IMR-90 (cell line): Measurements from ENCODE around the gene DOCK10. TPM values are rescaled to one million over a fixed set of nuclear protein-coding genes. Genes with fewer than 3 reads are reported as not detected.
A peak's percentile ranks its signal among the peaks of the same experiment; 100 is the strongest.

Source experiments
- ATAC-seq: fragments of 200-7000 bp; cut with Tn5 transposase; 2 replicates; pipeline ENCODE4 v1.9.1; 2020; ENCODE audit warnings: low read depth, mild to moderate bottlenecking, moderate library complexity
- BruUV-seq: library from RNA; stranded (reverse); fragments of 400-500 nt; replicated peaks from 2 replicates; lab custom pipeline; 2021; lab: Mats Ljungman, UMichigan
- CTCF ChIA-PET: fragments of 300-600 bp; formaldehyde crosslinking; extraction: SDS; loops from one replicate; lab custom pipeline; 2021; ENCODE audit warnings: antibody characterized with exemption; lab: Yijun Ruan, JAX
- POLR2A ChIA-PET: fragments of 300-600 bp; sonication (Branson Sonifier 250); formaldehyde crosslinking; loops from one replicate; lab custom pipeline; 2022; ENCODE audit warnings: antibody characterized with exemption; ENCODE audit not compliant: unreplicated experiment; lab: Charles Lee
- DNase-seq: peaks from one replicate; pipeline ENCODE4 v3.0.0; 2013
- H2AFZ ChIP-seq: replicated peaks from 2 replicates; pipeline ENCODE3; 2013; ENCODE audit warnings: low read length, mild to moderate bottlenecking; ENCODE audit not compliant: poor library complexity
- H2AK5ac ChIP-seq: 2 replicates; pipeline ENCODE4 v1.6.1; 2013; ENCODE audit warnings: low read depth, low read length, inconsistent platforms
- H2AK9ac ChIP-seq: replicated peaks from 2 replicates; pipeline ENCODE3; 2013; ENCODE audit warnings: mild to moderate bottlenecking, low read depth, low read length, moderate library complexity; ENCODE audit not compliant: poor library complexity
- H2BK120ac ChIP-seq: 2 replicates; pipeline ENCODE4 v1.6.1; 2013; ENCODE audit warnings: low read depth, low read length, inconsistent platforms
- H2BK15ac ChIP-seq: 3 replicates; pipeline ENCODE4 v1.6.1; 2013; ENCODE audit warnings: low read depth, low read length, inconsistent platforms
- H2BK20ac ChIP-seq: 2 replicates; pipeline ENCODE4 v1.6.1; 2013; ENCODE audit warnings: low read depth, mild to moderate bottlenecking, inconsistent platforms, low read length, moderate library complexity
- H2BK5ac ChIP-seq: 2 replicates; pipeline ENCODE4 v1.6.1; 2013; ENCODE audit warnings: mild to moderate bottlenecking, low read depth, low read length, inconsistent platforms; ENCODE audit not compliant: poor library complexity, severe bottlenecking
- H3K14ac ChIP-seq: replicated peaks from 2 replicates; pipeline ENCODE4 v1.6.1; 2013; ENCODE audit warnings: low read depth, low read length, inconsistent platforms
- H3K18ac ChIP-seq: 2 replicates; pipeline ENCODE4 v1.6.1; 2013; ENCODE audit warnings: low read depth, low read length, control low read depth
- H3K23ac ChIP-seq: 2 replicates; pipeline ENCODE4 v1.6.1; 2013; ENCODE audit warnings: low read depth, low read length, inconsistent platforms
- H3K27ac ChIP-seq: 2 replicates; pipeline ENCODE4 v1.5.1; 2013; ENCODE audit warnings: mild to moderate bottlenecking, control low read depth, low read length; ENCODE audit not compliant: insufficient read depth
- H3K27me3 ChIP-seq: 2 replicates; pipeline ENCODE4 v1.6.1; 2013; ENCODE audit warnings: low read length; ENCODE audit not compliant: control insufficient read depth, insufficient read depth
- H3K36me3 ChIP-seq: 2 replicates; pipeline ENCODE4 v1.6.1; 2013; ENCODE audit warnings: low read length, mixed read lengths; ENCODE audit not compliant: control insufficient read depth, insufficient read depth
- H3K4ac ChIP-seq: 2 replicates; pipeline ENCODE4 v1.6.1; 2013; ENCODE audit warnings: low read depth, low read length, inconsistent platforms
- H3K4me1 ChIP-seq: 2 replicates; pipeline ENCODE4 v1.6.1; 2013; ENCODE audit warnings: low read length, mixed read lengths; ENCODE audit not compliant: control insufficient read depth, insufficient read depth
- H3K4me2 ChIP-seq: 2 replicates; pipeline ENCODE4 v1.6.1; 2013; ENCODE audit warnings: low read depth, mild to moderate bottlenecking, control low read depth, low read length, moderate library complexity
- H3K4me3 ChIP-seq: 2 replicates; pipeline ENCODE4 v1.5.1; 2013; ENCODE audit warnings: low read depth, mild to moderate bottlenecking, control low read depth, low read length, moderate library complexity; ENCODE audit not compliant: insufficient read depth
- H3K56ac ChIP-seq: 2 replicates; pipeline ENCODE4 v1.6.1; 2013; ENCODE audit warnings: low read length, inconsistent platforms; ENCODE audit not compliant: insufficient read depth; ENCODE audit errors: extremely low read depth
- H3K79me1 ChIP-seq, 2 experiments: 2 replicates each; pipeline ENCODE4 v1.6.1; 2013; ENCODE audit warnings: low read length in 2 of 2, inconsistent platforms in 1 of 2, low read depth in 1 of 2
- H3K9ac ChIP-seq: 2 replicates; pipeline ENCODE4 v1.6.1; 2013; ENCODE audit warnings: low read depth, low read length, control low read depth
- H3K9me1 ChIP-seq: 2 replicates; pipeline ENCODE4 v1.6.1; 2013; ENCODE audit warnings: low read length, inconsistent platforms; ENCODE audit not compliant: insufficient read depth
- H3K9me3 ChIP-seq: 2 replicates; pipeline ENCODE4 v1.6.1; 2013; ENCODE audit warnings: low read length; ENCODE audit not compliant: control insufficient read depth, insufficient read depth
- H4K20me1 ChIP-seq: 2 replicates; pipeline ENCODE4 v1.6.1; 2013; ENCODE audit warnings: low read length, inconsistent platforms; ENCODE audit not compliant: insufficient read depth
- H4K5ac ChIP-seq: 2 replicates; pipeline ENCODE4 v1.6.1; 2013; ENCODE audit warnings: mild to moderate bottlenecking, low read depth, low read length, control low read depth
- H4K8ac ChIP-seq, 2 experiments: 2 replicates each; pipeline ENCODE4 v1.6.1; 2013; ENCODE audit warnings: low read depth in 2 of 2, low read length in 2 of 2, control low read depth in 1 of 2, inconsistent platforms in 1 of 2
- H4K91ac ChIP-seq: 2 replicates; pipeline ENCODE4 v1.6.1; 2013; ENCODE audit warnings: low read depth, low read length, inconsistent platforms; ENCODE audit not compliant: insufficient read depth
- CEBPB ChIP-seq: IDR thresholded peaks from 2 replicates; pipeline ENCODE4 v1.6.1; 2012; ENCODE audit warnings: low read depth, low read length, improper control_type of control experiment
- CTCF ChIP-seq: conservative IDR thresholded peaks from 2 replicates; pipeline ENCODE4 v1.5.1; 2012; ENCODE audit warnings: mild to moderate bottlenecking, low read depth, low read length, improper control_type of control experiment
- ELK1 ChIP-seq: fragments of 150-350 bp; IDR thresholded peaks from 2 replicates; pipeline ENCODE4 v1.6.1; 2016; ENCODE audit warnings: low read depth, mild to moderate bottlenecking, low read length, moderate library complexity, borderline replicate concordance
- FOS ChIP-seq: fragments of 150-350 bp; IDR thresholded peaks from 2 replicates; pipeline ENCODE4 v1.6.1; 2016; ENCODE audit warnings: low read depth, low read length
- MAFK ChIP-seq: IDR thresholded peaks from 2 replicates; pipeline ENCODE4 v1.6.1; 2012; ENCODE audit warnings: low read depth, low read length, improper control_type of control experiment
- MXI1 ChIP-seq: IDR thresholded peaks from 2 replicates; pipeline ENCODE4 v1.6.1; 2012; ENCODE audit warnings: low read depth, mild to moderate bottlenecking, low read length, moderate library complexity, borderline replicate concordance
- NFE2L2 ChIP-seq: fragments of 150-350 bp; IDR thresholded peaks from 2 replicates; pipeline ENCODE4 v1.6.1; 2016; ENCODE audit warnings: low read depth, mild to moderate bottlenecking, low read length
- POLR2A ChIP-seq: IDR thresholded peaks from 2 replicates; pipeline ENCODE4 v1.6.1; 2012; ENCODE audit warnings: mild to moderate bottlenecking, low read depth, low read length
- RAD21 ChIP-seq: IDR thresholded peaks from 2 replicates; pipeline ENCODE4 v1.6.1; 2012; ENCODE audit warnings: low read length, improper control_type of control experiment
- RCOR1 ChIP-seq: IDR thresholded peaks from 2 replicates; pipeline ENCODE4 v1.6.1; 2012; ENCODE audit warnings: mild to moderate bottlenecking, low read length, improper control_type of control experiment; ENCODE audit not compliant: insufficient replicate concordance
- SMC3 ChIP-seq: fragments of 150-350 bp; IDR thresholded peaks from 2 replicates; pipeline ENCODE4 v1.6.1; 2016; ENCODE audit warnings: low read depth, mild to moderate bottlenecking, antibody characterized with exemption, low read length, moderate library complexity
- USF2 ChIP-seq: fragments of 150-350 bp; IDR thresholded peaks from 2 replicates; pipeline ENCODE4 v1.6.1; 2017; ENCODE audit warnings: mild to moderate bottlenecking, antibody characterized with exemption, low read length, low read depth
- WGBS, 2 experiments: methylation state at CpG; one replicate each; pipeline versions ENCODE4 v1.1.5 to v1.1.7; 2013; ENCODE audit warnings: missing lambda C conversion rate in 2 of 2; ENCODE audit not compliant: insufficient read length in 1 of 2; ENCODE audit errors: extremely low coverage in 2 of 2; 5-methylcytosine and 5-hydroxymethylcytosine counted together
- dilution Hi-C: fragments of 300-500 bp; cut with HindIII; formaldehyde crosslinking; loops from one replicate; pipeline ENCODE4 v1.14.3; 2018; ENCODE audit warnings: low sequenced_read_pairs; ENCODE audit not compliant: unreplicated experiment
- in situ Hi-C: fragments of 300-500 bp; cut with MboI; formaldehyde crosslinking; loops from 3 replicates; pipeline ENCODE4 v1.14.3; 2019; ENCODE audit warnings: low sequenced_read_pairs, inconsistent platforms, mixed read lengths
- intact Hi-C: fragments of 100-400 bp; cut with micrococcal nuclease; formaldehyde crosslinking; loops from 2 replicates; pipeline ENCODE4 v1.10.0; 2022
- polyA plus RNA-seq, 3 experiments: library from polyadenylated mRNA; depleted of rRNA; stranded (reverse); fragments of >200 nt; gene quantifications; 2 replicates each; pipeline ENCODE4 v1.2.3, GENCODE V29; 2012; ENCODE audit warnings: low replicate concordance in 1 of 3
- total RNA-seq: library from RNA; depleted of rRNA; stranded (reverse); fragments of >200 nt; gene quantifications from 2 replicates; pipeline ENCODE4 v1.2.3, GENCODE V29; 2012

DOCK10 gene
- total and polyA plus RNA-seq, 2 of the 4 experiments (the other 2 are of a cell fraction) = 58.6 to 75.3 TPM

GRCh38 chr2:224984637-224985036 is 57.6 kb downstream of the DOCK10 start:
- peak overlapping the region; percentile 93; the same call in 1 of the 2 replicates for H2BK120ac ChIP-seq
- H4K20me1 ChIP-seq = no peaks in the 10 kb centered on the region
- peak overlapping the region; percentile 94; the same call in 1 of the 2 replicates for H3K14ac ChIP-seq
- intact Hi-C loops (no loop called here), dilution Hi-C loops (no loop called here), in situ Hi-C loops (no loop called here)
- H3K23ac ChIP-seq = no peak overlapping the region
- no peaks in the 10 kb centered on the region for H3K36me3 ChIP-seq
- peak overlapping the region; percentile 78; the same call in 1 of the 2 replicates for H3K4ac ChIP-seq
- H4K91ac ChIP-seq = no peak overlapping the region
- no peak overlapping the region for H2AFZ ChIP-seq
- peak overlapping the region; percentile 87; the same call in 1 of the 2 replicates for H3K18ac ChIP-seq
- H4K5ac ChIP-seq = 0 out of 2 replicates have a peak overlapping the region, but pooled peaks have one; percentile 23
- ATAC-seq (no peak), DNase-seq (no peak)
- no peaks in the 10 kb centered on the region for H3K9me3 ChIP-seq
- peak overlapping the region; percentile 94; the same call in 1 of the 2 replicates for H3K4me2 ChIP-seq
- H3K27ac ChIP-seq = no peak overlapping the region
- no peak overlapping the region for H2AK9ac ChIP-seq
- no peak overlapping the region for H2AK5ac ChIP-seq
- ChIA-PET CTCF (interaction anchor here (0.7 to 1.1 kb wide), 3 partner anchors 17 to 196 kb away, joined by 3 to 5 read pairs (median 3); no protein-coding TSS in a partner anchor), POLR2A (no interaction called here)
- H3K56ac ChIP-seq = no peak overlapping the region
- TF ChIP-seq CTCF (no peak), RAD21 (no peak), ELK1 (no peak), NFE2L2 (no peak), MAFK (no peak), POLR2A (no peak), USF2 (no peak), CEBPB (no peak), SMC3 (no peak), RCOR1 (no peak), MXI1 (no peak), FOS (no peak)
- no peaks in the 10 kb centered on the region for H3K9me1 ChIP-seq
- peak overlapping the region; percentile 93 for H2BK5ac ChIP-seq
- peak overlapping the region; percentile 64; the same call in 2 of the 3 replicates for H2BK15ac ChIP-seq
- H3K4me1 ChIP-seq = peaks cover 13% of the 10 kb centered on the region
- H2BK20ac ChIP-seq = no peak overlapping the region
- H3K79me1 ChIP-seq = peaks cover 8 to 45% of the 10 kb centered on the region in 2 experiments; a peak in 3 of 4 replicates
- H3K9ac ChIP-seq = no peak overlapping the region; the same call in 1 of the 2 replicates
- WGBS, 2 experiments = no CpG with 5 or more reads among the region's 5 CpGs
- BruUV-seq = no TSS peak
- no peaks in the 10 kb centered on the region for H3K27me3 ChIP-seq
- no peak overlapping the region for H3K4me3 ChIP-seq
- H4K8ac ChIP-seq = peak overlapping the region; percentile 39 to 74; a peak in 3 of 4 replicates
